Activated gamma-delta T cell treated with Interleukin-2 at 50 U/mL for 16 hours (primary cell): Measurements from ENCODE around the gene CHST7.

Experiments
- DNase-seq: peaks from one replicate; pipeline ENCODE4 v3.0.0-alpha.2; 2020

The CHST7 gene

GRCh38 chrX:46573892-46574773 is 568 bp downstream of the CHST7 start:
- DNase-seq = peak; percentile 54

GRCh38 chrX:46574774-46575381 is 1.3 kb downstream of the CHST7 start:
- DNase-seq = peak; percentile 11

DNA sequence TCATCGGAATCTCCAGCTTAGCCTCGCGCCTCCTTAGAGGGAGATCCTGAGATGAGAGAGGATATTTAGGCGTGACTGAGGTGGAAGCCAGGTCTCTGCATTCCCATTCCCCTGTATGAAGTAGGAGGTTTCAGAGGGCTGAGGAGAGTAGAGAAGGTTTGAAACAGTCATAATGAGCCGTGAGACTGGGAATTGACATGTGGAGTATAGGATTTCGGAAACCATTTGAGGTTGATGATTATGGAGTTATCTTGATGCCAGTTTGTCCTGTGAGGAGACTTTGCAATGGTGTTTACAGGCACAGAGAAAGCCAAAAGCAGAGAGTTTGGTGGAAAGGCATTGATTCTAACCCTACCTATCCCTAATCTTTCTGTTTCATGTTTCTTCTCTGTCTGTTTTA is 2.0 kb downstream of the CHST7 start:
- DNase-seq = no peak

- no peak for DNase-seq
These were observed 2.4 kb downstream of the CHST7 start for GRCh38 chrX:46575991-46576392.

DNA sequence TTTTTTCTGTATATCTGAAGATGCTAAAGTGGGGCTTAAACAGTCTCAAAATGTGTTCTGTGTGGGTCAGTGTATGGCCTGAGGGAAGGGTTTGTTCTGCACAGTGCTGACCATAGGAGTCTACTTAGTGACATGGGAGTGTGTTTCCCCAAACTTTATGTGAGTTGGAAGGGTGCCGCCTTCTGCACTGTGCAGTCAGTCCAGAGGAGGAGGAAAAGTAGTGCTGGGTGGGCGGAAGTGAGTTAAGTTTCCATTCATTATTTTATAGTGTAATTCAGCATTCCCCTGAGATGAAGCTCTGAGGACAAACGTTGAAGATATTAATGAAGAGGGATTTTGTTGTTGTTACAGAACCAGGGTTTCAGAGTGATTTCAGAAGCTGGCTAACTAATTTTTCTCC is 2.9 kb downstream of the CHST7 start:
- DNase-seq = no peak

DNA sequence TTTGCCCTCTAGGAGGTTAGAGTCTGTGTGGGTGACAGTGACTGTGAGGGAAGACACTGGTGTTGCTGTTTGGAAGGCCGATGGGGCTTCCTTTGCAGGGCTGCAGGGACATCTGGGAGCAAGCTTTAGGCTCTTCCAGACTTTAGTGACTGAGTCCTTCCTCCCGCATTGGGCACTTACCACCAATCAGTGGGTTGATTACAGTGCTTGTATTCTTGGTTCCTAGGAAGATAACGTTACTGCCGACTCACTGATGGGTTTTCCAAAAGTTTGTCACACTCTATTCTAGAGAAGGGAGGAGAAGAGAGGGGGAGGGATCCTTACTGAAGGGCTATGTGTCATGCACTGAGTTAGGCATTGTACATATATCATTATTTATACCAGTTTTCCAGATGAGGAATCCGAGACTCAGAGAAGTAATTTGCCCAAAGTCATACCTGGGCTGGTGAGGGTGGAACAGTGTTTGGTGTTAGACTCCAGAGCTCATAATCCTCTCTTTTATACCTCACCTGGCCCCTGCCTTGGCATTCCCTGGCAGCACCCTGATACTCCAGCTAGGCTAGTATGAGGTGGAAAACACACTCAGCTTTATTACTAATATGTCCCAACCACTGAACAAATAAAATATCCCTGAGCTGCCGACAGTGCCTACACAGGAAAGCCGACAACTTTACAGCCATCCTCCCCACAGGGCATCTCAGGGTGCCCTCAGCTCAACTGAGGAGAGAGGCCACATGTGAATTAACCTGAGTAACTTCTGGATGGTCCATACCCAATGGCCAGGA is 3.8 kb downstream of the CHST7 start:
- DNase-seq = no peak

DNA sequence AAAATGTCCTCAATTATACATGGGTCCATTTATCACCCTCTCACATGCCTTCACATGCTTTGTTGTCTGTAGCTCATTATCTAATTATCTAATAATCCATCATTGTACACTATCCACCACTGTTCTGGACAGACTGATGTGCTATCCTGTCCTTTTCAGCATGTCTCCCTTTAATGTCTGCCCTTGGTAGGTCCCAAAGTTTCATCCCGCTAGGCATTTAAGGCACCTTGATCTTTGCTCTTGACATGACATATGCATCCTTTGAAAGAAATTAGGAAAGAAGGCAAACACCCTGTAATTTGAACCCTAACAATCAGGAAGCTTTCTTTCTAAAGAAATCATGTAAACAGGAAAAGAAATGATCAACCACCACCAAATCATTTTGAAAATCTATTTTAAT is 5.7 kb downstream of the CHST7 start:
- no peak for DNase-seq

DNA sequence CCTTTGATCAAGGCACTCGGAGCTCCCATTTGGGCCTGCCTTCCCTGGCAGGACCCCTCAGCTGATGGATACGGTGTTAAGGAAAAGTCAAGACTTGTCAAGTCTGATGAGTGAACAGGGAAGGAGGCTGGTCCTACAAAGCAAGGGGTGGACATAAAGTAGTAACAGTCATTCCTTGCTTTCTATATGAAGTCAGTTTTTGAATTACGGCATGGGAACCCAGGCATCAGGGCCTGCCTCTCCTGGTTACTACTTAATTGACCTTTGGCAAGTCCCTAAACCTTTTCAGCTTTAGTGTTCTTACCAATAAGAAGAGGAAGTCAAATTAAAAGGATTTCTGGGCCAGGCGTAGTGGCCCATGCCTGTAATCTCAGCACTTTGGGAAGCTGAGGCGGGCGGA is 7.0 kb downstream of the CHST7 start:
- DNase-seq = no peak

GRCh38 chrX:46582325-46582724 is 8.8 kb downstream of the CHST7 start:
- no peak for DNase-seq

GRCh38 chrX:46582966-46583365 is 9.4 kb downstream of the CHST7 start:
- DNase-seq = no peak

- DNase-seq = no peak
These were observed 11.2 kb downstream of the CHST7 start for GRCh38 chrX:46584736-46585135.

DNA sequence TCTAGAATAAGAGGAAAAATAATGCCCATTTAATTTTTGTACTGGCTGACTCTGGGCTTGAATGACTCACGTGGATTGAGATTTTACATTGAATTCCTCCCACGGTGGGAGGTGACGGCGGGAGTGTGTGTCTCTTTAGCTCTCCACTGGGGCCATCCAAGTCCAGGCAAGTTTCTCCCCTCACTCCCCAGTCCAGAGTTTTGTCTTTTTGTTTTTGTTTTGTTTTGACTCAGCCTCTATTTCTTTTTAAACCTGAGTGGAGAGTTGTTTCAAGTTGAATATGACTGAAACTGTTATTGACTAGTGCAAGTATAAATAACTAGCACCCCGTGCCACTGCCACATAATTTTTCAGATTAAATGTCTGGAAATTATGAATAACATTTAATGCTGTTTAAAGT is 13.6 kb downstream of the CHST7 start:
- no peak for DNase-seq

- no peak for DNase-seq
These were observed 14.2 kb downstream of the CHST7 start for GRCh38 chrX:46587753-46588171.

- DNase-seq = peak; percentile 32
These were observed 14.7 kb downstream of the CHST7 start for GRCh38 chrX:46588263-46588662.

DNA sequence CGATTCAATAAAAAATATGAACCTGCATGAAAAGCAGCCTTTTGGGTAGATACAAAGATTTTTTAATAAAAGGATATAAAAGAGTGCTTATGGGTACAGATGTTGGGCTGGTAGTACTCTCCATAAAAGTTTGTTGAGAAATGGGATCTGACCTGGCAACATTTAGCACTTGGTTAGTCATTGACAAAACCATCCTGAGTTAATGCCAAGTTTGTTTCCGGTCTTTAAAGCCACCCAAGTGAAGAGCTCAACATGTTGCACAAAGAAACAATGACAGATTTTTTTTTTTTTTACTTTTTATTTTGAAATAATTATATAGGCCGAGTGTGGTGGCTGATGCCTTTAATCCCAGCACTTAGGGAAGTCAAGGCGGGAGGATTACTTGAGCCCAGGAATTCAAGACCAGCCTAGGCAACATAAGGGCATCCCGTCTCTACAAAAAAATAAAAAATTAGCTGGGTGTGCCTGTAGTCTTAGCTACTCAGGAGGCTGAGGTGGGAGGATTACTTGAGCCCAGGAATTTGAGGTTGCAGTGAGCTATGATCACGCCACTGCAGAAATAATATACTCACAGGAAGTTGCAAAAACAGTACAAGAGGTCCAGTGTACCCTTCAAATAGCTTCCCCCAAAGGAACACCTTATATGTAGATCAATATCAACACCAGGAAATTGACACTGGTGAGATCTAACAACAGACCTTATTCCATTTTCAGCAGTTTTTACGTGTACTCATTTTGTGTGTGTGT is 16.6 kb downstream of the CHST7 start:
- no peak for DNase-seq

- DNase-seq = no peak
These were observed 21.5 kb downstream of the CHST7 start for GRCh38 chrX:46595084-46595483.

DNA sequence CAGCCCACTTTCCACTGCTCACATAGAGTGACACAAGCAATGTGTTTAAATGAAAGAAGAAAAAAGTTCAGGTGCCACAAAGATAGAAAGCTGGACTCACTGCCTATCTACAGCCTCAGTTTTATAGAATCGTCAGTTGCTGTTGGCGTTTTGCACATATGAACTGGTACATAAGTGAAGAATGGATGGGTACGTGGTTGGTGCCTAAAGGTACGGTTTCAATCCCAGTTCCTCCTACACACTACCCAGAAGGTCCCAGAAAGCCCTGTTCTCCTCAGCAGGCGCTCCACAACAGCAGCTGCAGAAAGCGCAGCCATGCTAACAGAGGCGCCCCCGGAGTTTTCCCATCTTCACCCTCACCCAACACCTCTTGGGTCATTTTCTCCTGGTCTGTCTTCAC is 23.6 kb downstream of the CHST7 start:
- DNase-seq = no peak

- no peak for DNase-seq
These were observed 24.2 kb downstream of the CHST7 start for GRCh38 chrX:46597771-46598170.

DNA sequence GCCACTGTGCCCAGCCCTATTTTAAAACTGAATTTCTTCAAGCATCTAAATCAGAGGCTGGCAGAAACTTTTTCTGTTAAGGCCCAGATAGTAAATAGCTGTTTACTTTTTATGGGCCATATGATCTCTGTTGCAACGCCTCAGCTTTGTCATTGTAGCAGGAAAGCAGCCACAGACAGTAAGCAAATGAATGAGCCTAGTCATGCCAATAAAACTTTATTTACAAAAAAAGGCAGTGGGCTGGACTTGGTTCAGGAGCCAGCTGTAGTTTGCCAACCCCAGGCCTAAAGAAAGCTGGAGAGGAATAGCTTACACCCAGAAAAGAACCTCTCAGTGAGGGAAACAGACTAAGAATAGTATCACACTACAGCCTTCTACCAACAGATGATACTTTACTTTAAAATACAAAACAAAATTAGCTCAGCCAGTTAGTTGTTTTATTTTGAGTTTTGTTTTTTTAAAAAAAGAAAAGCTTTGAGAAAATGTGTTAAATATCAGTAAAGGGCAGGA is 25.5 kb downstream of the CHST7 start:
- no peak for DNase-seq

GRCh38 chrX:46601283-46601682 is 27.7 kb downstream of the CHST7 start:
- no peak for DNase-seq

DNA sequence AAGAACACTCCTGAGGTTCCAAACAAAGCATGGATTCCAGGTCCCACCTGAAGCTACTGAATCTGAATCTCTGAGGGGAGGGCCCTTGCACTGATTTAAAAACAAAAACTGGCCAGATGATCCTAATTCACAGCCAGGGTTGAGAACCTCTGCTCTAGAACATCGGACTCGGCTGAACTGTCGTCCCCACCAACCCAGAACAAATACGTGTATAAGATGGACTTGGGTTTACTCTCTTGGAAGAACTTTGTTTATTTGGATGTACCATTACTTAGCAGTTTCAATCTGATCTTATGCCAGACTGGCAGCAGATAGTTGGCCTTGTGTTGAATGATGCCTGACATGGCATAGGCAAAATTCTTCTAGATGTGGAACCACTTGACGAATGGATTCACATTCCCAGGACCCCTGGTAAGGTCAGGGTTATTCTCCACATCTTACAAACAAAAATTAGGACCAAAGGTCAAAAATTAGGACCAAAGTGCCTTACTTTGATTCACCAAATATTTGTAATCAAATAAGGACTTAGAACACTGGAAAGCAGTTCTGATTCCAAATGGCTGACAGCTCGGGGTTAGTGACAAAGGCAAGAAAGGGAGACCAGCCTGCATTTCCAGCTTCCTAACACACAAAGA is 29.0 kb downstream of the CHST7 start:
- no peak for DNase-seq

GRCh38 chrX:46607916-46608315 is 34.4 kb downstream of the CHST7 start:
- DNase-seq = no peak
